DOHH2 (cell line): ENCODE measurements around the gene PADI4.

Experiments
- CTCF ChIP-seq: fragments of 200-600 bp; sonication (generic); IDR thresholded peaks from one replicate; pipeline ENCODE4 v1.5.1; 2014; ENCODE audit warnings: antibody characterized with exemption, mild to moderate bottlenecking, low read depth, low read length; ENCODE audit not compliant: poor library complexity, severe bottlenecking
- EZH2phosphoT487 ChIP-seq: fragments of 200-600 bp; sonication (generic); IDR thresholded peaks from 2 replicates; pipeline ENCODE4 v1.6.1; 2017; ENCODE audit warnings: borderline replicate concordance, mild to moderate bottlenecking, antibody characterized with exemption, low read length, moderate library complexity, mixed read lengths

DNA sequence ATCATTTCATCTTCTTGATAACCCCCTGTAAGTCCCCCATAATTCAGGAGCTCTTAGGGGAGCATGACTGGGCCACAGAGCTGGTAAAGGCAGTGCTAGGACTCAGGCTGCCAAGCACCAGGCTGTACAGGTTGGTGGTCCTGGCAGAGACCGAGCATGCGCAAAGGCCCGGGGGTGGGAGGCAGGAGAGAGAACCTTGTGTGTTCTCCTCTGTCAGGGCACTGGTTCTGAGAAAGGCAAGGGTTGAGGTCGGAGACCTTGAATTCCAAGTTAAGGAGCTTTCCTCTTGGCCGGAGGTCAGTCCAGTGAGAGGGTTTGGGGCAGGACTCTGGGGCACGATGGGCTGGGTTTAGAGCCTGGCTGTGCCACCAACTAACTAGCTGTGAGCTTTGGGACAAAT, 35.9 kb upstream of the PADI4 start:
- TF ChIP-seq CTCF (no peak), EZH2phosphoT487 (no peak)
